OCI-M1 (cell line): Measurements from ENCODE around the gene SEMA6D.

Source experiments
- DNase-seq: peaks from one replicate; lab custom pipeline; 2025; lab: John Stamatoyannopoulos, UW

The SEMA6D gene

GRCh38 chr15:47743385-47743784 lies 26.1 kb downstream of the SEMA6D start:
- DNase-seq, result no peak

DNA sequence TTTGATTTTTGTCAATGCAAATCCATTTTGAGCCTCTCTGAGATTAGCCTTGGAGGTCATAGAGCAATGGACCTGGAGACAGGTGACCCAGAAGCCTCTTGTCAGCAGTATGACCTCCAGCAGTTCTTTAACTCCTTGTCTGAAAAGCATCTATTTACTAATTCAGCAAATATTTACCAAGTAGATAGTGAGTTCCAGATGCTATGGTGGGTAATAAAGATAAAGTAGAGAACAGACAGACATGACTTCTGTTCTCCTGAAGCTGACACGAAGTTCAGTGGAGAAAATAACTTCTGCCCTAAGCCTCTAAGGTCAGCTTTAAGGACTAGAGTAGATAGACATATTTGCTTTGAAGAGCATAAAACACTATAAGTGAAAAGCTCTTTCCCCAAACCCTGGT lies 26.6 kb downstream of the SEMA6D start:
- DNase-seq, result no peak

DNA sequence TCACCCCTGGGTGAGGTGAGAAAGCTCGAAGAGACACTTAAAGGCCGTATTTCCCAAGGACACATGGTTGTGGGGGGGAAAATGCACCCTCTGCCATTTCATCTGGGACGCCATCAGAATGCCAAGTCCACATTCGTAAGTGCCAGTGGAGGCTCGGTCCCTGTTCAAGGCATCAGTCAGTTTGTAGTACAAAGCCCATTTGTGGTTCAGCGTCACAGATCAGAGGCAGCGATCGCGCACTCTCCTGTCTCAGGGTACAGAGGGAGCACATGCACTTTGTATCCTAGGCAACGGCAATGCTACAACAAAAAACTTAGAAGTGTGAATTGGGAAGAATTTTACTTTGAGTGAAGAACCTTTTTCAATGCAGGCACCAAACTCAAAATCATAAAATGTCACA lies 27.2 kb downstream of the SEMA6D start:
- no peak for DNase-seq

DNA sequence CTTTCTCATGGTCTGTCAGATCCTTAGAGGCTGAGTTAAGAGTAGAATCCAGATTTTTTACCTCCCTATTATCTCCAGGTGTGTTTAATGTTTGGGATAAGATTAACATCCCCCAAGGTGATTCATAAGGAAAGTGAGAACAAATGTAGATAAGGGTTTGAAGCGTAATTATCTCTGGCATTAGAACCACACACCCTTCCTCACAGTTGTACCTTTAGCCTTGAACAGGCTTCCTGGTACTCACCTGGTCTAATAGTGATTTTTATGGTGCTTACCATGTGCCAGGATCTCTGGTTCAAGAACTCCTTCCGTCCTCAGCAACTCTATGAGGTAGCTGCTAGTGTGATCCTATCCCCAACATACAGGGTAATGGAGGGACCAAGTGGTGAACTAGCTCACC lies 27.7 kb downstream of the SEMA6D start:
- DNase-seq, result no peak

DNA sequence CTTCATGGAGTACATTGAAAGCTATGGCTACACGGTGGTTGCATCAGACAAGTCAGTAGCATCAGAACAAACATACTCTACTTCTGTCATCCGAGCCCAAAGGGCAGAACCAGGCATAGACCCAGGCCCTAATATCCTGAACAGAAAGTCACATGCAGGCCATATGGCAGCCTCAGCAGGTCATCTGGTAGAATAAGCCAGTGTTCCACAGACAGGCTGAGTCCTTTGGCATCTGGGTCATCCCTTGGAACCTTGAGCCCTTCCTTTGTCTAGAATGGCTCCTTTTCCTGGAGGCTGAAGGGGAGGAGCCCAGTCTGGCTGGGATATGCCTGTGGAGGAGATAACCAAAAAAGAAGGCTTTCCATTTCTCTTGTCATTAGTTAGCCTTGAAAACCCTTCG lies 29.2 kb downstream of the SEMA6D start:
- DNase-seq, result no peak

- DNase-seq, result no peak
These were observed 32.9 kb downstream of the SEMA6D start for GRCh38 chr15:47750030-47750739.

- no peak for DNase-seq
These were observed 33.5 kb downstream of the SEMA6D start for GRCh38 chr15:47750740-47751262.

GRCh38 chr15:47753591-47753990 lies 36.3 kb downstream of the SEMA6D start:
- DNase-seq, result no peak

GRCh38 chr15:47754312-47754711 lies 37.0 kb downstream of the SEMA6D start:
- no peak for DNase-seq

- DNase-seq, result no peak
These were observed 38.6 kb downstream of the SEMA6D start for GRCh38 chr15:47755941-47756340.

GRCh38 chr15:47756872-47757271 lies 39.6 kb downstream of the SEMA6D start:
- DNase-seq, result no peak

DNA sequence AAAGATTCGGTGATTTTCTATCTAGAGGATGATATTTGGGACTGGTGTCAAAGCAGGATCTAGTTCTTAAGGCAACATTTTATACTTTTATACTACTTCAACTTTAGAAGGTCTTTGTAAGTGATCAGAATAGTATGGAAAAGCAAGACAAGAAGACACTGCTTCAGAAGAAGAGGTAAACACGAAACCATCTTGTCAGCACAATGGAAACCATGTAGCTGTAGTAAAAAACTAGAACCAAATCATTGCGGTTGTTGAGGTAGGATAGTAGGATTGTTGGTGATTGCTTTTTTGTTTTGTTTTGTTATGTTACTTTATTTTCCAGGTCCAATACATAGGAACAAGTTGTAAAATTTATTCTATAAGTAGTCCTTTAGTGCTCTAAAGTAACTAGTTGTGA lies 40.0 kb downstream of the SEMA6D start:
- DNase-seq, result no peak

DNA sequence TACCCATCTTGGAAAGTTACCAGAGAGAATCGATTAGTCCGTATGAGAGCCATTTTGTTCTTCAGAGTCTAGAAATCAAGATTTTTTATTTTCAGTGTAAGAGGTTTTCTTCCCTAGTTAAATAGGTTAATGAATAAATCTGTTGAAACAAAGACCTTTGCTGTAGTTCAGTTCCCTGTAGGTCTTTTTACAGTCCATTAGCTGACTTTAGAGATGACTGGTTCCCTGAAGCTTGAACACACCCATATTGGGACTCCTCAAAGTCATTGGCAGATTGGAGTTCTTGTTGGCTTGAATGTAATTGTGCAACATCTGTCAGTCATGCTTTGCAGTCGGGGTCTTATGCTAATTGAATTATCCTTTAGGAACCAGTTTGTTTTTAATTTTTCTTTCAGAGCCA lies 45.3 kb downstream of the SEMA6D start:
- no peak for DNase-seq

GRCh38 chr15:47764666-47765065 lies 47.4 kb downstream of the SEMA6D start:
- no peak for DNase-seq

DNA sequence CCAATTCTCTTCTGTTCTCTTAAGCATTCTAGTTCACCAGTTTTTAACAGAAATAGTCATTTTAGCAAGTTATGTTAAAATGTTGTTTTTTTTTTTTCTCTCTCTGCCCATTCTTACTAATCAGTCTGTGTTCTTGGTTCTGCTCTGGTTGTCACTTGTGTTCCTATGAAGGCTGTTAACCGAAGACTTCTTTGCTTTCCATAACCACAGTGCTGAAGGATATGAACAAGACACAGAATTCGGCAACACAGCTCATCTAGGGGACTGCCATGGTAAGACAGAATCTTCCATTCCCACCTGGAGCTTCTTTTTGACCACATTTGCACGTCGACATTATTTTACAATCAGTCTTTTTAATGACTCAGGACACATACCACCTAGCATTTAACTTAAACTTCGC lies 49.1 kb downstream of the SEMA6D start:
- DNase-seq, result no peak

- no peak for DNase-seq
These were observed 49.7 kb downstream of the SEMA6D start for GRCh38 chr15:47767035-47767434.

DNA sequence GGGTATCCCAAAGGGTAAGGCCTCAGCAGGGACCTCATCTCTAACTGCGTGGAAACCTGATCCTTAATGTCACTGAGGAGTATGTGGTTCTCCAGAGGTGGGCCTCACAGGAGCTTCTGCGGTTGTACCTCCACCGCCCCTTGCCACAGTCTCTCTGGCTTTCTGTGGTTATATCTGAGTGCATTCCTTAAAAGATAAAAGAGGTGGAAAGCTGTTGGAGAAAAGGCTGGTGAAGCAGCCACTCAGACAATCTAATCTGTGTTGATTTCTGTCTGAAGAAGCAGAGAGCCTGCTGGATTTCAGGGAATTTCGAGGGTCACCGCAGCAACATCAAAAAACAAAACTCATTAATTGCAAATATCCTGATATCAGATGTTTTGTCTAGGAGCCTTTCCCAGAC lies 51.4 kb downstream of the SEMA6D start:
- DNase-seq, result no peak

DNA sequence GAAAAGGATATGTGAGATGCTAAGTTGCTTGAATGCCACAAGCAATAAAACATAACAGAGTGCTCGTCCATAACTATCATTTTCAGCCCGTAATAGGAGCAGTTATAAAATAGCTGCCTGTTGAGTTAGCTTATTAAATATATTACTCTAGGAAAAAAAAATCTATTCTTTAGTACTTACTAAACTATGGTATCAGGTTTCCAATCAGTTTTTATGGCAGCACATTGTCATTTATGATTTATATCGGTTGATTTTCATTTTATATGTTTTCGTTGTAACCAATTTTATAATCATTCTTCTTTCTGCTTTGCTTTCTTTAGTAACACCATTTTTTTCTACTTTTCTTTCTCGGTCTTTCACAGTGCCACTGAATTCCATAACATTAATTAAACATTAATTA lies 51.9 kb downstream of the SEMA6D start:
- DNase-seq, result no peak

DNA sequence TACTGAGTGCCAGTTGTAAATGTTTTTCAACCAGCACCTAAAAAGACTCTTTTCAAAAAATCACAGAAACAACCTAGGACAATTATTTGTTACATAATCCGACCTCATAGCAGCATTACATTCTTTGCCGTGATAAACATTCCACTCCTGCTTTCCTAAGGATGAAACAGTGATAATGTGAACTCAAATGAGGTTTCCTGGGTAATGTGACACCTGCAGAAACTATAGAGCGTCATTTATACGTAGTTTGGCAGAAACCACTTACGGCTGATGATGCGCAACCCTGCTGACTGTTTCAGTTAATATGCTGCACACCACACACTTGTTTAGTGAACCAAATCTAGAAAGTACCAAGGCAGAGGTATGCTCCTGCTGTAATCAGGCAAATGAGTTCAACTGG lies 55.8 kb downstream of the SEMA6D start:
- no peak for DNase-seq

DNA sequence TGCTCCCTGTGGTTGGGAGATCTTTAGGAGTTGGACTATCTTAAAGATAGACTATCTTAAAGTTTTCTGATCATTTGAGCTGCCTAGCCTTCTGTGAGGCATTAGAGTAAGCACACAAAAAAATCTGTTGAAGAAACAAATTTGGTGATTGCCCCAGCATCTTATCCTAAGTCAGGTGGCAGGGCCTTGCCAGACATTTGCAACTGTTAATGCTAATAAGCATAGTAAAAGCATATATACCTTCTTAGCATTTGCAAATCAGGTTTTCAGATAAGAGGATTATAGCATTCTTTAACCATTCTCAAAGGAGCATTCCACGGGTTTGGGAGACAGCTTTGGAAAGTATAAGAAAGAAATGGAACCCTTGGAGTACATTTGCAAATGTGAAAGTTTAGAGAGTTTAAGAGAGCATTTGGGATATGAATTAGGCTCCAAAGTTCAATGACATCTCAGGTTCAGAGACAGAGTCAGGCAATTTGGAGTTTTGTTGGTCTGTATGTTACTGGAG lies 61.0 kb downstream of the SEMA6D start:
- no peak for DNase-seq

GRCh38 chr15:47780971-47781370 lies 63.7 kb downstream of the SEMA6D start:
- no peak for DNase-seq

GRCh38 chr15:47781527-47781926 lies 64.2 kb downstream of the SEMA6D start:
- DNase-seq, result no peak

- no peak for DNase-seq
These were observed 67.5 kb downstream of the SEMA6D start for GRCh38 chr15:47784820-47785219.

DNA sequence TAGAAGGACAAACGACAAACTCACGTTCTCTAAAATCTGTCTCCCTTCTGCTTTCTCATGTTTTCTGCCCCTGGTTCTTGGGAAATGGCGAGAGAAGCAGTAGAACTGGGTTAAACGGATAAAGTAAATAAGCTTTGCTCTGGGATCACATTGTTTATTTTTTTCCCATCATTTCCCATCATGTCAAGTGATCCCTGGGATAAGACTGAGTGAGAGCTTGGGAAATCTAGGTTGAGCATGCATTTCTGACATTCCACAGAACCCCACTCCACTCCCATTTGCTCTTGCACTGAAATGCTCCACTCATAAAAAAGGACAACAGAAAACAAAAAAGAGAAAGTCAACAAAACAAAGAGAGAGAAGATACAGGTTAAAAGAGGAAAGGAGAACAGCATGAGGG lies 69.1 kb downstream of the SEMA6D start:
- no peak for DNase-seq
